Erythroblast (primary cell): Measurements from ENCODE around the gene DIP2C.
"Not testable (repeated sequence)": the region's sequence is repeated elsewhere in the genome, so short reads cannot be mapped to it uniquely, and the experiment has no call there.

Experiments used
- DNase-seq, 2 experiments: peaks; one replicate each; lab custom pipeline; 2025; lab: John Stamatoyannopoulos, UW
- GATA1 ChIP-seq: IDR thresholded peaks from 2 replicates; pipeline ENCODE4 v1.6.1; 2011; ENCODE audit warnings: low read depth, mild to moderate bottlenecking, control low read depth, low read length, moderate library complexity
- POLR2A ChIP-seq: IDR thresholded peaks from 2 replicates; pipeline ENCODE4 v1.6.1; 2011; ENCODE audit warnings: mild to moderate bottlenecking, low read length

The DIP2C gene

DNA sequence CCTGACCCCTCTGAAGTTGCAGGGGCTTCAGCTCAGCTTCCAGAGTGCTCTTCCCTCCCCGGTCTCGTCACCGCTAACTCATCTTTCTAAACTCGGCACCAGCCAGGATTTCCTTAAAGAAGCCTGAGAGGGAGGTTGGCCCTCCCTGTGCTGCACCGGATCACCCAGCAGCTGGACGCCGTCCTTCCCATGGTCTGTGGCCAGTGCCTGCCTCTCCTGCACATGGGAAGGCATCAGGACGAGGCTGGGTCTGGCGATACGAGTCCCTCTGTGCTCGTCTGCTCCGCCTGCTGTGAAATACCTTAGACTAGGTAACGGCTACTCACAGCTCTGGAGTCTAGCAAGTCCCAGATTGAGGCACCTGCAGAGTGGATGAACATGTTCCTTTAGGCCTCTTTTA, 375.1 kb downstream of the DIP2C start:
- TF ChIP-seq GATA1 (no peak), POLR2A (no peak)
- DNase-seq: no peak

DNA sequence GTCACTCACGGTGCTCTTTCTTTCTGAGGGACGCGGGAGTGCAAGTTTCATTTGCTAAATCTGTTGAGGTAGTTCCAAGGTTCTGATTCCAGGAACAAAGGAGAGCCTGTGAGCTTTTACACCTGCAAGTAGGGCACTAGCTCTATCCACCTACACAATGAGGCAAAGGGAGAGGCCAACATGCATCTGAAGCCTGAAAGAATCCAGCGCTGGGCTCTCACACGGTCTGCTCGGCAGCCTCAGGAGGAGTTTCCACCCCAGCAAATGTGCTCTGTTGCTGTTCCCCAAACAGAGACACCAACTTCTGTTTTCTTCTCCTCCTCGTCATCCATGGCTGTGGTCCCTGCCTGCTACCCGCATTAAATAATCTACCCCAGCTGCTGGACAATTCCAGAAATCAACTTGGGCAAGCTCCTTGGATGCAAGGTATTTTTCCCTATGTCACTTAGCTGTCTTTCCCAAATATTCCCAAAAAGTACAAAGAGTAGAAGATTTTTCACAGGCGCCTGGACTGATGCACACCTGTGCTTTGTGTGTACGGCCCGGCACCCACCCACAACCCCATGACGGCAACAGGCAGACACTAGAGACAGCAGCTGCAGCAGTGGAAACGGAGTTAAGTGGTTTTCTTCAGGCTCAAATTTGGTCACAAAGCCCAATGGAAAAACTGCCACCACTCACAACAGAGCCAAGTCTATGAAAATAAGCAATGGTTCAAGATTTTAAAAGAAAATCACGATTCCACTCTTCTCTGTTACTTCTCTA, 377.4 kb downstream of the DIP2C start:
- TF ChIP-seq GATA1 (no peak), POLR2A (no peak)
- no peak for DNase-seq

DNA sequence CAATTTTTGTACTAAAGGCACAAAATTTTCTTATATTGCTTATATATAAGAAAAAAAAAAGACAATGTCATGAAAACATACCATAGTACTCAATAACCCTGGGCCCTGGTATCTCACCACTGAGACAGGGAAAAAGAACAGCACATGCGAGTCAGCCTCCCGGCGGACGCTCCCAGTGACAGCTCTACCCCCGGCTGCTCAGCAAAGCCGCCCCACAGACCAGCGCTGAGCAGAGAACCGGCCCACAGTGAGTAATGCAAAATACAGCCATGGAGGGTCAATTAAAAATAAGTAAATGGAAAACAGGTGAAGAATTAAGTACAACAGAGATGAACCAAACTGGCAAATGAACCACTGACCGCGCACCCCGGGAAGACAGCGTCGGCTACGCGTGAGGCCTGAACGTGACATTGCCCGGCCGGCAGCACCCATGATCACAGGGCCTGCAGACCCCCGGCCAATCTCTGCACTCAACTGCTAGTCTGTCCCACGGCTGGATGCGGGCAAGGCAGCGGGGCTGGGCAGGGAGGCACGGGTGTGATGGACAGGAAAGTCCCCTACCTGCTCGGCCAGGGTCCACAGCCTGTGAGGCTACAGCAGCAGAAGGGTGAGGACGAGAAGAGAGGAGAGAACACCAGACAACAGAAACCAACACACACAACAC, 378.4 kb downstream of the DIP2C start:
- DNase-seq: no peak
- TF ChIP-seq POLR2A (no peak), GATA1 (no peak)

- no peak for DNase-seq
- TF ChIP-seq GATA1: no peak
- TF ChIP-seq POLR2A: no peak
Measured at GRCh38 chr10:310371-310770, 379.1 kb downstream of the DIP2C start.

- DNase-seq: no peak
Measured at GRCh38 chr10:308572-309085, 380.8 kb downstream of the DIP2C start.

GRCh38 chr10:308101-308500, 381.4 kb downstream of the DIP2C start:
- TF ChIP-seq POLR2A (no peak), GATA1 (no peak)
- DNase-seq: no peak

More at GRCh38 chr10:308572-309085, 380.8 kb downstream of the DIP2C start:
- TF ChIP-seq GATA1 (no peak), POLR2A (no peak)

DNA sequence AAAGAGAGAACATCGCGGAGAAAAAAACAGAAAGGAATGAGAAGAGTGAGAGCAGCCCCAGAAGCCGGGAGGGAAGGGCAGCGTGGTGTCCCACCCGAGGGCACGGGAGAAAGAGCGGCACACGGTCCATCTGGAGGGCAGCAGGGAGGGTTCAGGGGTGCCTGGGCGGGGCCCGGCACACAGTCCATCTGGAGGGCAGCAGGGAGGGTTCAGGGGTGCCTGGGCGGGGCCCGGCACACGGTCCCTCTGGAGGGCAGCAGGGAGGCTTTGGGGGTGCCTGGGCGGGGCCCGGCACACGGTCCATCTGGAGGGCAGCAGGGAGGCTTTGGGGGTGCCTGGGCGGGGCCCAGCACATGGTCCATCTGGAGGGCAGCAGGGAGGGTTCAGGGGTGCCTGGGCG, 381.8 kb downstream of the DIP2C start:
- no peak for DNase-seq
- no peak for TF ChIP-seq GATA1
- no peak for TF ChIP-seq POLR2A

DNA sequence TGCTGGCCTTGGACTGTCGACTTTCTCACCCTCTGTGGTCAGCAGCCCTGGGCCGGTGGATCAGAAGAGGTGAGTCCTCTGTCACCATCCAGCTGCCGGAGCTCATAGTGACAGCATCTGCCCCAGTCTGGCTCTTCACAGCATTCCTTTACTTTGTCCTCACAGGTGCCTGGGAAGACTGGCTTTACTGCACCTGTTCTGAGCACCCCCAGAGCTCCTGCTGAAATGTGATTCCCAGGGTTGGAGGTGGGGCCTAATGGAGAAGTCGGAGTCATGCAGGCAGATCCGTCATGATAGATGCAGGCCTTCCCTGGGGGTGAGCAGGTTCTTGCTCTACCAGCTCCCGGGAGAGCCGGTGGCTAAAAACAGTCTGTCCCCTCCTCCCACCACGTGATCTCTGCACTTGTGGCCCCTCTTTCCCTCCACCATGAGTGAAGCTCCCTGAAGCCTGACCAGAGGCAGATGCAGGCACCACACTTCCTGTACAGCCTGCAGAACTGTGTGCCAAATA, 382.7 kb downstream of the DIP2C start:
- TF ChIP-seq POLR2A: no peak
- no peak for TF ChIP-seq GATA1
- no peak for DNase-seq

DNA sequence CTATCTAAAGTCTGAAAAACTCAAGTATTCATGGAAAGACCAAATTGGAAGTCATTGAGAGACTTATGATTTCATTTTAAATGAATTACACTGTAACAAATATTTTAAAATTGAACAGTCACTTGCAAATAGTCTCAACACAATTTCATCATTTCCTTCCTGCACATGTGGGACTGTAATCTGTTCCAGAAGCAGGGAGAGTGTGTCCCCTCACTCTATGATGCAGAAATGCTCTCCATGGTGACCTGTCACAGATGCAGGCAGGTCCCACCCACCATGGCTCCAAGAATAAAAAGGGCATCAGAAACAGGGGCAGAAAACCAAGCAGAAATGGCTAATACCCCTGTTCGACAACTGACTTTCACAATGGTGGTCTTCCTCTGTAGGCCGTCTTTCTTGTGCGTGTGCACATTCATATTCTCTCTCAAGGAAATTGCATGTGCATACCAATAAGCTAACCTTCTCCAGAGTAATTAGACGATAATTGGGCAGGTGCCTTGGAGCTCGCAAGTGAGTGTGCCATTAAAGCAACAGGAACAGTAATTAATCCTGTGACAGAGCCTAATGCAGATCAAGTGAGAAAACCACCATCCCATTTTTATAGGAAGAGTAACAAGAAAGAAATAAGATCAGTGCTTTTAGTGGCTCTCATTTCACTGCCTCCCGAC, 383.3 kb downstream of the DIP2C start:
- TF ChIP-seq GATA1 (no peak), POLR2A (no peak)
- no peak for DNase-seq

GRCh38 chr10:305034-305433, 384.4 kb downstream of the DIP2C start:
- DNase-seq: no peak
- TF ChIP-seq POLR2A (no peak), GATA1 (no peak)

DNA sequence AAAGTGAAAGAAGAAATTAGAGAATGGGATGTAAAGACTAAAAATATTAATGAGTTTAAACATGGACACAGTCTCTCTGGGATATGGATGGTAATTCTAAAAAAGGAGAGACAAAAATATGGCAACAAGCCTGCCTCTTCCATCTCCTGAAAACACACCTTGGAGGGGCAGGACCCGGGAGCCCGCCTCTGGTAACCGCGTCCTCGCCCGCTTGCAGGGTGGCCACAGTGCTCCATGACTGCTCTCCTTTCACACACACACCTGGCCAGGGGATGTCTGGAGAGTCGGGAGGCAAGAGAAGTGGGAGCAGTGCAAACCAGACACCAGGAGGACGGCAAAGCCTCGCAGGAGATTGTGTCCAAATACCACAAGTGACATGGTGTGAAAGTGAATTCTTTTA, 387.9 kb downstream of the DIP2C start:
- TF ChIP-seq GATA1: no peak
- no peak for TF ChIP-seq POLR2A
- DNase-seq: no peak

GRCh38 chr10:300580-300979, 388.9 kb downstream of the DIP2C start:
- not testable (repeated sequence) for DNase-seq

DNA sequence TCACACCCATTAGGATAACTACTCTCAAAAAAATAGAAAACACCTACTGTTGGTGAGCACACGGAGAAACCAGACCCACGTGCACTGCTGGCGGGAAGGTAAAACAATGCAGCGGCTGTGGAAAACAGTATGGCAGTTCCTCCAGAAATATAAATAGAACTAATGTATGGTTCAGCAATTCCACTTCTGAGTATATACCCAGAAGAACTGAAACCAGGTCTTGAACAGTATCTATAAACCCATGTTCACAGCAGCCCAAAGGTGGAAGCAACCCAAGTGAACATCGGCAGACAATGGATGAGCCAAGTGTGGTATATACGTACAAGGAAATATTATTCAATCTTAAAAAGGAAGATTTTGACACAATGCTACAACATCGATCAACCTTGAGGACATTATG, 389.5 kb downstream of the DIP2C start:
- DNase-seq: no peak
- TF ChIP-seq POLR2A: no peak
- no peak for TF ChIP-seq GATA1

DNA sequence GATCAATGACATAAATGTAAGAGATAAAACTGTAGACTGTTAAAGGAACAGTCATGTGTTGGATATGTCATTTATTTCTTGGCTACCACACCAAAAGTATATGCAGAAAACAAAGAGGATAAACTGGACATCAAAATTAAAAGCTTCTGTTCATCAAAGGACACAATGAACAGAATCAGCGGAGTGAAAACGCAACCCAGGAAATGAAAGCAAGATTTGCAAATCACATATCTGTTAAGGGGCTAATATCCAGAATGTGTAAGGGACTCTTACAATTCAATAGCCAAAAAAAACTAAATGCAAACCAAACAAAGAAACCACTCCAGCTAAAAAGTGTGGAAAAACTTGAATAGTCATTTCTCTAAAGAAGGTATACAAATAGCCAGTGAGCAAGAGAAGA, 390.0 kb downstream of the DIP2C start:
- TF ChIP-seq POLR2A: no peak
- no peak for TF ChIP-seq GATA1
- DNase-seq: no peak
